Metanephros (tissue), 1 donor: ENCODE measurements around the gene C18orf63. TPM values are rescaled to one million over a fixed set of nuclear protein-coding genes. Genes with fewer than 3 reads are reported as not detected.

Experiments
- total RNA-seq: library from RNA; depleted of rRNA; stranded (reverse); fragments of >200 nt; gene quantifications from one replicate; pipeline ENCODE4 v1.2.3, GENCODE V29; 2014

Gene C18orf63
- not detected for total RNA-seq

GRCh38 chr18:74315464-74316256, at the start of gene C18orf63:
Gene C18orf63, plus strand, starts transcription at chr18:74315839. Its CDS starts 2,027 bp downstream, at chr18:74317866.

GRCh38 chr18:74291771-74292540, 23.7 kb upstream of the C18orf63 start, which contains the start of gene CYB5A:
Gene CYB5A, minus strand, starts transcription at chr18:74291963. Its CDS starts 88 bp downstream, at chr18:74291875.

Other genes starting within 250 kb of the C18orf63 start
- gene FBXO15, start 168.0 kb upstream of the C18orf63 start, total RNA-seq, result 3.5 TPM
- gene TIMM21, start 167.3 kb upstream of the C18orf63 start, total RNA-seq, result 29.6 TPM
- gene CYB5A, start 23.9 kb upstream of the C18orf63 start, total RNA-seq, result 234 TPM
- gene DIPK1C, start 141.5 kb downstream of the C18orf63 start, total RNA-seq, result 1.2 TPM
- gene CNDP2, start 180.5 kb downstream of the C18orf63 start, total RNA-seq, result 163 TPM
- gene CNDP1, start 218.7 kb downstream of the C18orf63 start, total RNA-seq, result 0.23 TPM